ENCODE results near the gene SAP25. TPM values are rescaled to one million over a fixed set of nuclear protein-coding genes. Genes with fewer than 3 reads are reported as not detected.
A peak's percentile ranks its signal among the peaks of the same experiment; 100 is the strongest.

SAP25 gene
- polyA plus RNA-seq, 3 donors = 67.2 TPM; not detected in 2

DNA sequence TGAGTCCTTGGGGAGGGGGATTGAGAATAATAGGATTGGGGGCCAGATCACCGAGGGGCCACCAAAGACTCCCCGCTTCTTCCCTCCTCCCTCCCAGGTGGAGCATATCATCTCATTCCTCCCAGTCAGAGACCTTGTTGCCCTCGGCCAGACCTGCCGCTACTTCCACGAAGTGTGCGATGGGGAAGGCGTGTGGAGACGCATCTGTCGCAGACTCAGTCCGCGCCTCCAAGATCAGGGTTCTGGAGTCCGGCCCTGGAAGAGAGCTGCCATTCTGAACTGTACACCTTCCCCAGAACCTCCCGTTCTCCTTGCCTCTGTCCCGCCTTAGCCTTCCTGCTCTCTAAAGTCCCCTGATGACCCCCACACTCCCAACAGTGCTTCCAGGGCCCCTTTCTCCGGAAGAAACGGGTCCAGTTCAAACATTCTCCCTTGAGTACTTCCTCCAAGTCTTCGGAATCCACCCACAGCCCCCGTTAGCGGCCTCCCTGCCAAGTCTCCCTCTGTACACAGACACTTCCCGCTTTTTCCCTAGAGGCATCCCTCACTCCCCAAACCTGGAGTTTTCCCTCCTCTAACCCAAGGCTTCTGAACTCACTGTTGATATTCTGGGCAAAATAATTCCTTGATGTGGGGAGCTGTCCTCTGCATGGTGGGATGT is 16.5 kb upstream of the SAP25 start:
- Histone ChIP-seq H3K27me3 (ENCODE audit: control insufficient read depth in 2 of 2, insufficient read depth in 2 of 2, low read length in 2 of 2) (peaks cover 0 to 14% of the 10 kb centered on the region in 2 donors), H3K4me2 (replicated peaks; ENCODE audit: extremely low read depth, low read length, poor library complexity, severe bottlenecking) (no peak overlapping the region), H4K20me1 (ENCODE audit: insufficient read depth, low read length) (peaks cover 7% of the 10 kb centered on the region), H3K4me1 (ENCODE audit: control insufficient read depth in 1 of 2, insufficient read depth in 2 of 2, low read length in 2 of 2) (peaks cover 12 to 15% of the 10 kb centered on the region in 2 donors), H2AFZ (ENCODE audit: insufficient read depth, low read depth, low read length, poor library complexity, severe bottlenecking) (peak overlapping the region; percentile 13), H3K36me3 (replicated peaks in 1 of 2; ENCODE audit: control insufficient read depth in 1 of 2, insufficient read depth in 2 of 2, low read length in 2 of 2) (no peaks in the 10 kb centered on the region), H3K27ac (ENCODE audit: low read depth in 1 of 2, low read length in 2 of 2) (no peak overlapping the region), H3K79me2 (ENCODE audit: insufficient read depth, low read length) (peaks cover 8% of the 10 kb centered on the region), H3K9ac (ENCODE audit: insufficient read depth, low read length, poor library complexity, severe bottlenecking) (no peak overlapping the region), H3K9me3 (replicated peaks in 1 of 2; ENCODE audit: control insufficient read depth in 1 of 2, insufficient read depth in 1 of 2, low read length in 2 of 2) (no peaks in the 10 kb centered on the region), H3K4me3 (replicated peaks in 1 of 3; ENCODE audit: low read depth in 2 of 3, low read length in 3 of 3) (no peak overlapping the region)
- WGBS (ENCODE audit: insufficient coverage) = 17% methylated on average over 8 of the region's 20 CpGs
- DNase-seq = no peak
- Mint-ChIP-seq H3K4me1 (peaks cover 18% of the 10 kb centered on the region), H3K36me3 (peaks cover 0 to 3% of the 10 kb centered on the region in 2 donors), H3K27ac (peak overlapping the region in 1 of 7 donors; percentile 52), H3K4me3 (peak overlapping the region; percentile 52 to 78), H3K9me3 (peaks cover 0 to 3% (median 0%) of the 10 kb centered on the region in 7 donors), H3K27me3 (ENCODE audit: low read depth in 3 of 3) (peaks cover 12 to 25% (median 20%) of the 10 kb centered on the region in 3 donors)
- intact Hi-C loops (cut with micrococcal nuclease) = no loop called here
- TF ChIP-seq, protein P1, sequence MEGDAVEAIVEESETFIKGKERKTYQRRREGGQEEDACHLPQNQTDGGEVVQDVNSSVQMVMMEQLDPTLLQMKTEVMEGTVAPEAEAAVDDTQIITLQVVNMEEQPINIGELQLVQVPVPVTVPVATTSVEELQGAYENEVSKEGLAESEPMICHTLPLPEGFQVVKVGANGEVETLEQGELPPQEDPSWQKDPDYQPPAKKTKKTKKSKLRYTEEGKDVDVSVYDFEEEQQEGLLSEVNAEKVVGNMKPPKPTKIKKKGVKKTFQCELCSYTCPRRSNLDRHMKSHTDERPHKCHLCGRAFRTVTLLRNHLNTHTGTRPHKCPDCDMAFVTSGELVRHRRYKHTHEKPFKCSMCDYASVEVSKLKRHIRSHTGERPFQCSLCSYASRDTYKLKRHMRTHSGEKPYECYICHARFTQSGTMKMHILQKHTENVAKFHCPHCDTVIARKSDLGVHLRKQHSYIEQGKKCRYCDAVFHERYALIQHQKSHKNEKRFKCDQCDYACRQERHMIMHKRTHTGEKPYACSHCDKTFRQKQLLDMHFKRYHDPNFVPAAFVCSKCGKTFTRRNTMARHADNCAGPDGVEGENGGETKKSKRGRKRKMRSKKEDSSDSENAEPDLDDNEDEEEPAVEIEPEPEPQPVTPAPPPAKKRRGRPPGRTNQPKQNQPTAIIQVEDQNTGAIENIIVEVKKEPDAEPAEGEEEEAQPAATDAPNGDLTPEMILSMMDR (IDR thresholded peaks at IDR 0.05) = no peak

DNA sequence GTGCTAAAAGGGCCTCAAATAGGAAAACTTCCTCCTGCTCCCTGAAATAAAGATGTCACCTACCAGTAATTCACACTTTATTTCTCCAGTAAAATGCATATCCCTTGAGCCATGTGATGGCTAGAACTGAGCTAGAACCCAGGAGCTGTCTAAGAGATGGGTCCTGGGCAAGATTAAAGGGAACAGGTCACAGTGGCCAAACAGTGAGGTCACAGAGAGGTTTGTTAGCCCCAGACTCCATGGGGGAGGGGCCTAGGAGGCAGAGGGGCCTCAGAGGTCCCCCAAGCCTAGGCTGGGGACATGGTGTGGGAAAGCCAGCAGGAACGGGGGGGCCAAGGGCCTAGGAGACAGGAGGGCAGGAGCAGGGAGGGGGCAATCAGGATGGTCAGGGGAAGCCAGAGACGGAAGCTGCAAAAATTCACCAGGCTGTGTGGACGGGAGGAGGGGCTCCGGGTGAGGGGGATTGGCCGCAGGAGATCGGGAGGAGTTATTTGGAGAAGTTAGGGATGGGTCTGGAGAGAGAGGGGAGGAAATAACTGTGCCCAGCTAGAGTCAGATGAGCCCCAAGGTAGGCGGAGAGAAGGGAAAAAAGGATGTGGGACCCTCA is 15.7 kb upstream of the SAP25 start:
- peaks cover 11 to 25% (median 20%) of the 10 kb centered on the region in 3 donors for H3K27me3 Mint-ChIP-seq (ENCODE audit: low read depth in 3 of 3)
- DNase-seq = no peak
- TF ChIP-seq, protein P1 (IDR thresholded peaks at IDR 0.05) = no peak
- no peaks in the 10 kb centered on the region for H3K36me3 ChIP-seq (replicated peaks in 1 of 2; ENCODE audit: control insufficient read depth in 1 of 2, insufficient read depth in 2 of 2, low read length in 2 of 2)
- H3K4me3 Mint-ChIP-seq = no peak overlapping the region
- intact Hi-C loops (cut with micrococcal nuclease) = loop anchor here in 1 of 2 donors (5.0 to 10.0 kb wide), 2 partner anchors 52 to 655 kb away; partner anchors contain the start of genes AGFG2 and FIS1
- no peak overlapping the region for H3K9ac ChIP-seq (ENCODE audit: insufficient read depth, low read length, poor library complexity, severe bottlenecking)
- peaks cover 20 to 23% of the 10 kb centered on the region in 2 donors for H3K4me1 ChIP-seq (ENCODE audit: control insufficient read depth in 1 of 2, insufficient read depth in 2 of 2, low read length in 2 of 2)
- H3K4me2 ChIP-seq (replicated peaks; ENCODE audit: extremely low read depth, low read length, poor library complexity, severe bottlenecking) = no peak overlapping the region
- H4K20me1 ChIP-seq (ENCODE audit: insufficient read depth, low read length) = peaks cover 14% of the 10 kb centered on the region
- H3K27ac Mint-ChIP-seq = no peak overlapping the region
- H3K9me3 ChIP-seq (replicated peaks in 1 of 2; ENCODE audit: control insufficient read depth in 1 of 2, insufficient read depth in 1 of 2, low read length in 2 of 2) = no peaks in the 10 kb centered on the region
- no peak overlapping the region for H3K27ac ChIP-seq (ENCODE audit: low read depth in 1 of 2, low read length in 2 of 2)
- peaks cover 3 to 5% of the 10 kb centered on the region in 2 donors for H3K36me3 Mint-ChIP-seq
- 63% methylated on average over 7 of the region's 7 CpGs for WGBS (ENCODE audit: insufficient coverage)
- H3K27me3 ChIP-seq (ENCODE audit: control insufficient read depth in 2 of 2, insufficient read depth in 2 of 2, low read length in 2 of 2) = peaks cover 0 to 14% of the 10 kb centered on the region in 2 donors
- peaks cover 16% of the 10 kb centered on the region for H3K79me2 ChIP-seq (ENCODE audit: insufficient read depth, low read length)
- no peak overlapping the region for H3K4me3 ChIP-seq (replicated peaks in 1 of 3; ENCODE audit: low read depth in 2 of 3, low read length in 3 of 3)
- peaks cover 25% of the 10 kb centered on the region for H3K4me1 Mint-ChIP-seq
- no peak overlapping the region for H2AFZ ChIP-seq (ENCODE audit: insufficient read depth, low read depth, low read length, poor library complexity, severe bottlenecking)
- peaks cover 0 to 3% (median 0%) of the 10 kb centered on the region in 7 donors for H3K9me3 Mint-ChIP-seq

Measured in CD14-positive monocyte (primary cell).